Measurements from ENCODE around the gene EXOC4.

DNA sequence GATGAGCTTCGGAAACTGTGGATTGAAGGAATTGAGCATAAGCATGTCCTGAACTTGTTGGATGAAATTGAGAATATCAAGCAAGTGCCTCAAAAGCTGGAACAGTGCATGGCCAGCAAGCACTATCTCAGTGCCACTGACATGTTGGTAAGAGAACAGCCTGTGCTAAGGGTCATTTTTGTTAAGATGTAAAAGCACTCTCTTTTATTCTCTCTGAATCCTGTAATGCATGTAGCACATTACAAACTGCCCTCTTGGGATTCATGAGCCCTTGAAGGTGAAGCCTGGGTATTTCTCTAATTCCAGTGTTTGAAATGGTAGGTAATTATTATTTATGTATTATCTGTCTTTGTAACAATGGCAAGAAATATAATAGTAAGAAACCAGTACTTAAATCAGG lies 36.1 kb downstream of the EXOC4 start:
- TF ChIP-seq CTCF (IDR thresholded peaks at IDR 0.05): no peak
- TF ChIP-seq POLR2AphosphoS5 (IDR thresholded peaks at IDR 0.05): no peak
